Skeletal muscle tissue (tissue), 4 donors: ENCODE measurements around the gene GATAD2B. TPM values are rescaled to one million over a fixed set of nuclear protein-coding genes. Genes with fewer than 3 reads are reported as not detected.
"Not testable (repeated sequence)": the region's sequence is repeated elsewhere in the genome, so short reads cannot be mapped to it uniquely, and the experiment has no call there.

Experiments used
- H3K27ac ChIP-seq: one replicate; pipeline ENCODE4 v1.7.0; 2013; ENCODE audit warnings: mild to moderate bottlenecking, low read depth, low read length, inconsistent platforms
- H3K27me3 ChIP-seq, 3 donors: one replicate each; pipeline ENCODE4 v1.7.0; 2013; ENCODE audit warnings: low read length in 3 of 3; ENCODE audit not compliant: control insufficient read depth in 3 of 3, insufficient read depth in 3 of 3
- H3K36me3 ChIP-seq, 3 donors: one replicate each; pipeline ENCODE4 v1.7.0; 2013; ENCODE audit warnings: low read length in 3 of 3; ENCODE audit not compliant: control insufficient read depth in 3 of 3, insufficient read depth in 3 of 3
- H3K4me1 ChIP-seq, 3 donors: one replicate each; pipeline ENCODE4 v1.7.0; 2013; ENCODE audit warnings: low read length in 3 of 3, mild to moderate bottlenecking in 3 of 3; ENCODE audit not compliant: control insufficient read depth in 3 of 3, insufficient read depth in 3 of 3
- H3K4me3 ChIP-seq, 3 donors: one replicate each; pipeline ENCODE4 v1.7.0; 2013; ENCODE audit warnings: low read length in 3 of 3
- H3K9ac ChIP-seq, 3 donors: one replicate each; pipeline ENCODE4 v1.7.0; 2013; ENCODE audit warnings: low read length in 3 of 3, mild to moderate bottlenecking in 3 of 3, moderate library complexity in 2 of 3, low read depth in 1 of 3
- H3K9me3 ChIP-seq, 3 donors: one replicate each; pipeline ENCODE4 v1.7.0; 2013; ENCODE audit warnings: low read length in 3 of 3; ENCODE audit not compliant: control insufficient read depth in 3 of 3
- total RNA-seq: library from RNA; depleted of rRNA; stranded (reverse); fragments of >200 nt; gene quantifications from one replicate; pipeline ENCODE4 v1.2.3, GENCODE V29; 2014
- donor health status: Osteomylitis.

GATAD2B gene
- total RNA-seq, 1 donor from 2014 or later, result 6.3 TPM

DNA sequence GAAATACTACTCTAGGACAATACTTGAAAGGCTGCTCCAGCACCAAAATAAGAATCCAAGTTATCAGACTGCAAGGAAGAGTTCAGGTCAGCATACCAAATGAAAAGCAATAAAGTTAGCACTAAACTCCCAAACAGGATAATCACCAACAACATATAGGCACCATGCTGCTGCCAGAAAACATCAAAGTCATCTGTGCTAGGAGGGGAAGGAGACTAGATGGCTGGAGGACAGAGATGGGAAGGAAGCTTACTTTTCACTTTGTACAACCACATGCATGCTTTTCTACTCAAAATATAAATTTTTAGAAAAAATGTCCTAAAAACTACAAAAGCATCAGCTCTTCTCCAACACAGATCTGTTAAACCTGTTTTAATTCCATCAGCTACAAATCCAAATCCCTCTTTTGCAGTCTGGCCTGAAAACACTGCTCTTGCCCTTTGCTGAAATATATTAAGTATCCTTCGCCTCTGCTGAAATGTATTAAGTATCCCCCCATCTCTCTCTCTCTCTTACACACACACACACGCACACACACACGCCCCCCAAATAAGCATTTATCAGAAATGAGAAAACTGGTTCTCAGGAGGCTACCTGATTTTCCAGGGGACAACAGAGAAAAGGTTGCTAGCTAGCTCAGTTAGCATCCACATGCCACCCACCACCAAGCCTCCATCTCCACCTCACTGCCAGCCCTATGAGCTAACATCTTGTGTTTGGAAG, 1.5 kb downstream of the GATAD2B start:
- Histone ChIP-seq H3K27ac (peak overlapping the region; percentile 69), H3K36me3 (peaks cover 0 to 2% (median 0%) of the 10 kb centered on the region in 3 donors)

DNA sequence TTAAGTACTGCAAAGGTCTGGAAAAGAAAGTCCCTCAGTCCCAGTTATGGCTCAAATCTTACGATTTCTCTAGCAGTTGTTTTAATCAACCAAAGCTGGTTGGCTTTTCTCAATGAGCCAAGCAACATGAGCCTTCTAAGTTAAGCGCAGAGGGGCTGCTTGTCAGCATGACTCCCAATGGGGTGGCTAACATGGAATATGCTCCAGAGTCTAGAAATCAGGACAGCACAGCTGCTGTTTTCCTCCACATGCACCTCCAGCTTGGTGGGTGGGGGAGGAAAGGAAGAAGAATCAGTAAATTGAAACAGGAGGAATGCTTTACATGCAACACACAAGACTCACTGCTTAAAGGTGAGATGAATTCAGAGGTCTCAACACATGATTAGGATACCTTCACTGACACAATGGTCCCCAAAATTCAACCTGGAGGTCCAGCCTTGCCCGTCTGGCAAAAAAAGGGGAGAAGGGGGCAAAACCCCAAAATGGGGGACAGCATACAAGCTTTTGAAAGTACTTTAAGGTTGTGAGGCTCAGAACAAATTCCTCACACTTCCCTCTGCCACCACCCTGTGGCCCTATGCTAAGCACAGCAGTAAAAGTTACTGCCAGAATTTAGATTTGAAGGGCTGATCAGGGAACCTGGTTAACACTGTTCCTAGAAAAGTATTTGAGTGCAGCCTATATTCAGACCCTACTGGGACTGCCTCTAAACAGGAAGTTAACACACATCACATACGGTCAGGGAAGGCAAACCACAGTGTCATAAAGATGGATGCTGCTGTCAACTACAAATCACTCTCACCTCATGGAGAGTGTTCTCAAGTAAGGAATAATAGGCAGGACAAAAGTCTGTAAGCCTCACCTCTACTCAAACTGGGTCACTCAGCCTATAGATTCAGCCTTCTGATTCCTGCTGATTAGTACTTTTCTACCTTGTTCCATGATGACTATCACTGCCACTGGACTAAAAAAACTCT, 2.6 kb downstream of the GATAD2B start:
- Histone ChIP-seq H3K27ac (peak overlapping the region; percentile 5), H3K9ac (peak overlapping the region; percentile 25 to 63 (median 45))

More for the DNA sequence above, 1.5 kb downstream of the GATAD2B start:
- H3K9ac ChIP-seq, result peak overlapping the region; percentile 71 to 85 (median 71)
- H3K9me3 ChIP-seq, result no peaks in the 10 kb centered on the region
- H3K4me3 ChIP-seq, result peak overlapping the region; percentile 78 to 81 (median 80)
- no peaks in the 10 kb centered on the region for H3K27me3 ChIP-seq
- H3K4me1 ChIP-seq, result peaks cover 33 to 45% (median 39%) of the 10 kb centered on the region in 3 donors

DNA sequence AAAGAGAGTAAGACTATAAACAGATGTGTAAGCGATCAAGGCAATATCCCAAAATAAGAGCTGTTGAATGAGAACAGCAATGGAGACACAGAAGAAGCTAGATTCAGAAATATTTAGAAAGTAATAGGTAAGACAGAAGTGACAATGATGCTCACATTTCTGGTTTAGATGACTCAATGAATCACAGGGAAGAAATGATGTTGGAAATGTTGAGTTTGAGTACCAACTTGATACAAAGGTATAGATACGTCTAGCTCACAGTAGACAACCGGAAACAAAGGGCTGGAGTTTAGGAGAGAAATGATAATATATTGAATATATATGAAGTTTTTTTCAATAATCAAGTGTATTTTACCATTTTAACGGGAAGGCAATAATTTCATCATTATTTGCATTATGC, 6.5 kb downstream of the GATAD2B start:
- Histone ChIP-seq H3K4me1 (peaks cover 17 to 29% (median 28%) of the 10 kb centered on the region in 3 donors), H3K36me3 (peaks cover 0 to 4% (median 0%) of the 10 kb centered on the region in 3 donors), H3K9ac (no peak overlapping the region), H3K4me3 (no peak overlapping the region), H3K9me3 (no peaks in the 10 kb centered on the region), H3K27me3 (no peaks in the 10 kb centered on the region), H3K27ac (no peak overlapping the region)

More for the DNA sequence above, 2.6 kb downstream of the GATAD2B start:
- no peaks in the 10 kb centered on the region for H3K27me3 ChIP-seq
- peaks cover 0 to 4% (median 0%) of the 10 kb centered on the region in 3 donors for H3K36me3 ChIP-seq
- H3K9me3 ChIP-seq, result no peaks in the 10 kb centered on the region
- H3K4me3 ChIP-seq, result peak overlapping the region; percentile 6 to 18 (median 15)
- peaks cover 33 to 45% (median 39%) of the 10 kb centered on the region in 3 donors for H3K4me1 ChIP-seq

DNA sequence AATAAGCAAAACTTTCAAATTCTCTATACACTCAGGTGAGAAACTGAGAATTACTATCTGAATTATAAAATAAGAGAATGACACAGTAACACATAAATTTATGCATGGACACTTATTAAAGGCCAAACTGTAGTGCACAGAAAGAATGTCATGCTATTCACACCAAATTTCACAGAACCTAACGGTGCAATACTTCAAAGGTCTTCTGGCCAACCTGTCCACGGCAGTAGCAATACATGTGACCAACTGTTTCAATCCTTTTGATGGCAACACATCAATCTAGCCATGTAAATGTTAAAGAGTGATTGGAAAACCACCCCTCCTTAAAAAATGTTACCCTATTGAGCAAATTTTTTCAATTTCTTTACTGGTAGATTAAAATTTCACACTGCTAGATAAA, 10.4 kb downstream of the GATAD2B start:
- Histone ChIP-seq H3K4me1 (no peaks in the 10 kb centered on the region), H3K27ac (no peak overlapping the region), H3K4me3 (no peak overlapping the region), H3K27me3 (no peaks in the 10 kb centered on the region), H3K36me3 (peaks cover 0 to 4% (median 0%) of the 10 kb centered on the region in 3 donors), H3K9me3 (no peaks in the 10 kb centered on the region), H3K9ac (no peak overlapping the region)

DNA sequence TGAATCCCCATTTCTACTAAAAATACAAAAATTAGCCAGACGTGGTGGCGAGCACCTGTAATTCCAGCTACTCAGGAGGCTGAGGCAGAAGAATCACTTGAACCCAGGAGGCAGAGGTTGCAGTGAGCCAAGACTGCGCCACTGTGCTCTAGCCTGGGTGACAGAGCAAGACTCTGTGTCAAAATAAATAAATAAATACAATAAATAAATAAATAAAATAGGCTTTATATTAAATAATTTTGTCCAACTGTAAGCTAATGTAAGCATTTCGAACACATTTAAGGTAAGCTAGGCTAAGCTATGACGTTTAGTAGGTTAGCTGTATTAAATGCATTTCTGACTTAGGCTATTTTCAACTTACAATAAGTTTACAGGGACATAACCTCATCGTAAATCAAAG, 12.2 kb downstream of the GATAD2B start:
- H3K9ac ChIP-seq, H3K9me3 ChIP-seq, H3K27me3 ChIP-seq, H3K4me3 ChIP-seq, H3K27ac ChIP-seq, H3K4me1 ChIP-seq, H3K36me3 ChIP-seq: not testable (repeated sequence)

DNA sequence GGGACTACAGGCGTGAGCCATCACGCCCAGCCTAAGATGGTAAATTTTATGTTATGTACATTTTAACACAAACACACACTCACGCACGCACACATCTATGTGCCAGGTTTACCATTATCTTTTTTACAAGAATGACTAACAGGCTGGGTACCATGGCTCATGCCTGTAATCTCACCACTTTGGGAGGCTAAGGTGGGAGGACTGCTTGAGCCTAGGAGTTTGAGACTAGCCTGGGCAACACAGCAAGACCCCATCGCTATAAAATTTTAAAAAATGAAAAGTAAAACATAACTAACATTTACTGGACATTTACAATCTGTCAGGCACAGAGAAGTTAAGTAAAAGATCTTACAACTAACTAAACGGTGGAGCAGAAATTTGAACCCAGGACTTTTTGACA, 14.7 kb downstream of the GATAD2B start:
- H3K36me3 ChIP-seq, result peaks cover 0 to 3% (median 3%) of the 10 kb centered on the region in 3 donors
- H3K4me1 ChIP-seq, result peaks cover 2 to 6% (median 4%) of the 10 kb centered on the region in 3 donors
- no peak overlapping the region for H3K4me3 ChIP-seq
- no peaks in the 10 kb centered on the region for H3K27me3 ChIP-seq
- H3K9me3 ChIP-seq, result no peaks in the 10 kb centered on the region
- H3K9ac ChIP-seq, result no peak overlapping the region
- H3K27ac ChIP-seq, result no peak overlapping the region

DNA sequence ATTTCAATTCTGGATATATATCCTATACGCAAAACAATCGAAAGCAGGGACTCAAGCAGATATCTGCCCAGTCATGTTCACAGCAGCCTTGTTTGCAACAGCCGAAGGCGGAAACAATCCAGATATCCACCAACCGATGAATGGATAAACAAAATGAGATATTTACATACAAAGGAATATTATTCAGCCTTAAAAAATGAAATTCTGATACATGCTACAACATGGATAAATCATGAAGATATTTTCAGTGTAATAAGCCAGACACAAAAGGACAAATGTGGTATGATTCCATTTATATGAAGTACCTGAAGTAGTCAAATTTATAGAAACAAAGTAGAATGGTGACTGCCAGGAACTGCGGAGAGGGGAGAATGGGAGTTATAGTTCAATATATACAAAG, 15.6 kb downstream of the GATAD2B start:
- Histone ChIP-seq H3K4me1 (peaks cover 2 to 6% (median 4%) of the 10 kb centered on the region in 3 donors), H3K27ac (no peak overlapping the region), H3K4me3 (no peak overlapping the region), H3K9me3 (no peaks in the 10 kb centered on the region), H3K9ac (no peak overlapping the region), H3K36me3 (peaks cover 0 to 3% (median 3%) of the 10 kb centered on the region in 3 donors), H3K27me3 (no peaks in the 10 kb centered on the region)

DNA sequence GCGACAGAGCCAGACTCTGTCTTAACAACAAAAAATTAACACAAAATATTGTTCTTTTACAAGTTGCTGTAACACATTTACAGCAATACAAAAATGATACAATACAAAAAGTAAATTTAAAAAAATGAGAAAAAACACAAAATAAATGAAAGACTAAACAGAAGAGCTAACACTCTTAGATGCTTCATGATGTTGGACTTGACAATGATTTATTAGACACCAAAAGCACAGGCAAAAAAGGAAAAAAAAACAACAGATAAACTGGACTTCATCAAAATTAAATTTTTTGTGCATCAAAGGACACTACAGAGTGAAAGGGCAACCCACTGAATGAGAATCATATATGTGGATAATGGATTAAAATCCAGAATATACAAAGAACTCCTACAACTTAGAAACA, 16.4 kb downstream of the GATAD2B start:
- H3K27me3 ChIP-seq, result no peaks in the 10 kb centered on the region
- H3K27ac ChIP-seq, result no peak overlapping the region
- H3K9ac ChIP-seq, result no peak overlapping the region
- H3K4me3 ChIP-seq, result no peak overlapping the region
- no peaks in the 10 kb centered on the region for H3K9me3 ChIP-seq
- H3K4me1 ChIP-seq, result peaks cover 2 to 6% (median 4%) of the 10 kb centered on the region in 3 donors
- peaks cover 0 to 3% (median 3%) of the 10 kb centered on the region in 3 donors for H3K36me3 ChIP-seq

DNA sequence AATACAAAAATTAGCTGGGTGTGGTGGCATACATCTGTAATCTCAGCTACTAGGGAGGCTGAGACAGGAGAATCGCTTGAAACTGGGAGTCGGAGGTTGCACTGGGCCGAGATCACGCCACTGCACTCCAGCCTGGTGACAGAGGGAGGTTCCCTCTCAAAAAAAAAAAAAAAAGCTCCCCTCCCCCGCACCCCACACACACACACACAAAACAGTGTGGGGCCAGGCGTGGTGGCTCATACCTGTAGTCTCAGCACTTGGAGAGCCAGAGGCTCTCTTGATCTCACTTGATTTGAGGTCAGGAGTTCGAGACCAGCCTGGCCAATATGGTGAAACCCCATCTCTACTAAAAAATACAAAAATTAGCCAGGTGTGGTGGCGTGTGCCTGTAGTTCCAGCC, 16.9 kb downstream of the GATAD2B start:
- not testable (repeated sequence) for H3K9ac ChIP-seq, H3K9me3 ChIP-seq, H3K4me1 ChIP-seq, H3K27ac ChIP-seq, H3K4me3 ChIP-seq, H3K36me3 ChIP-seq, H3K27me3 ChIP-seq
